SK-N-MC (cell line): ENCODE data around the gene NGEF.

Source experiments
- EZH2 ChIP-seq: fragments of 200-600 bp; sonication (generic); IDR thresholded peaks from one replicate; pipeline ENCODE4 v1.6.1; 2017; ENCODE audit warnings: antibody characterized with exemption
- FOXP2 ChIP-seq: optimal IDR thresholded peaks from 2 replicates; pipeline ENCODE3; 2011; ENCODE audit warnings: mild to moderate bottlenecking, moderate library complexity; ENCODE audit not compliant: insufficient read depth; ENCODE audit errors: extremely low read length, control extremely low read depth
- POLR2AphosphoS5 ChIP-seq: IDR thresholded peaks from 2 replicates; pipeline ENCODE4 v1.6.1; 2012; ENCODE audit warnings: mild to moderate bottlenecking, low read depth, low read length, borderline replicate concordance

GRCh38 chr2:233003658-233004555 lies 9.1 kb downstream of the NGEF start:
- TF ChIP-seq POLR2AphosphoS5 (no peak), EZH2 (no peak), FOXP2 (no peak)
